Nephron progenitor cell (in vitro differentiated cells): ENCODE results near the gene CSE1L.

ENCODE experiments used
- DNase-seq: peaks from one replicate; pipeline ENCODE4 v3.0.0; 2021
- H3K27ac Mint-ChIP-seq: 2 replicates; pipeline ENCODE4 v1.8.0; 2021; ENCODE audit warnings: mild to moderate bottlenecking, moderate library complexity, mixed read lengths
- H3K27me3 Mint-ChIP-seq: 2 replicates; pipeline ENCODE4 v1.8.0; 2021; ENCODE audit warnings: mild to moderate bottlenecking, low read depth, mixed read lengths; ENCODE audit not compliant: poor library complexity
- H3K36me3 Mint-ChIP-seq: 2 replicates; pipeline ENCODE4 v1.8.0; 2021; ENCODE audit warnings: low read depth, mixed read lengths
- H3K4me1 Mint-ChIP-seq: 2 replicates; pipeline ENCODE4 v1.8.0; 2021; ENCODE audit warnings: mixed read lengths
- H3K4me3 Mint-ChIP-seq: 2 replicates; pipeline ENCODE4 v1.8.0; 2021; ENCODE audit warnings: mild to moderate bottlenecking, moderate library complexity, mixed read lengths
- H3K9me3 Mint-ChIP-seq: 2 replicates; pipeline ENCODE4 v1.8.0; 2021; ENCODE audit warnings: mild to moderate bottlenecking, moderate library complexity, mixed read lengths
- CTCF ChIP-seq: fragments of 200-600 bp; sonication (generic); IDR thresholded peaks from 2 replicates; pipeline ENCODE4 v1.5.0; 2021; ENCODE audit warnings: antibody characterized with exemption

Gene CSE1L

GRCh38 chr20:49138431-49138830, 92.3 kb downstream of the CSE1L start:
- Mint-ChIP-seq H3K27me3 (no peaks in the 10 kb centered on the region), H3K36me3 (peaks cover 65% of the 10 kb centered on the region), H3K9me3 (no peaks in the 10 kb centered on the region), H3K27ac (no peak overlapping the region), H3K4me1 (peaks cover 2% of the 10 kb centered on the region), H3K4me3 (no peak overlapping the region)
- no peak for DNase-seq
- TF ChIP-seq CTCF: no peak

GRCh38 chr20:49140411-49140810, 94.3 kb downstream of the CSE1L start:
- no peak for DNase-seq
- Mint-ChIP-seq H3K9me3 (no peaks in the 10 kb centered on the region), H3K36me3 (peaks cover 64% of the 10 kb centered on the region), H3K4me1 (no peaks in the 10 kb centered on the region), H3K27me3 (no peaks in the 10 kb centered on the region), H3K27ac (no peak overlapping the region), H3K4me3 (no peak overlapping the region)
- TF ChIP-seq CTCF: no peak

GRCh38 chr20:49140834-49141233, 94.7 kb downstream of the CSE1L start:
- Mint-ChIP-seq H3K36me3 (peaks cover 64% of the 10 kb centered on the region), H3K27me3 (no peaks in the 10 kb centered on the region)

More at GRCh38 chr20:49140834-49141233, 94.7 kb downstream of the CSE1L start:
- Mint-ChIP-seq H3K4me1 (no peaks in the 10 kb centered on the region), H3K9me3 (no peaks in the 10 kb centered on the region), H3K27ac (no peak overlapping the region), H3K4me3 (no peak overlapping the region)
- no peak for DNase-seq
- no peak for TF ChIP-seq CTCF
